Inferior parietal cortex (tissue), 1 donor: ENCODE results near the gene TMPRSS6.

Experiments used
- DNase-seq: peaks from one replicate; pipeline ENCODE4 v3.0.0-alpha.2; 2016; ENCODE audit errors: extremely low spot score

Gene TMPRSS6

GRCh38 chr22:37065961-37066360, 43.6 kb downstream of the TMPRSS6 start:
- DNase-seq = no peak

GRCh38 chr22:37065180-37065579, 44.3 kb downstream of the TMPRSS6 start:
- no peak for DNase-seq

- no peak for DNase-seq
Observed at GRCh38 chr22:37064553-37064952, 45.0 kb downstream of the TMPRSS6 start.

- DNase-seq = no peak
Observed at GRCh38 chr22:37063431-37064420, 45.8 kb downstream of the TMPRSS6 start.

GRCh38 chr22:37062702-37063381, 46.7 kb downstream of the TMPRSS6 start:
- DNase-seq = no peak

GRCh38 chr22:37062376-37062675, 47.2 kb downstream of the TMPRSS6 start:
- DNase-seq = no peak

- DNase-seq = no peak
Observed at GRCh38 chr22:37061611-37062375, 47.7 kb downstream of the TMPRSS6 start.

GRCh38 chr22:37060801-37061610, 48.5 kb downstream of the TMPRSS6 start:
- no peak for DNase-seq

- no peak for DNase-seq
Observed at GRCh38 chr22:37059876-37060449, 49.5 kb downstream of the TMPRSS6 start.

GRCh38 chr22:37058917-37059701, 50.4 kb downstream of the TMPRSS6 start:
- DNase-seq = no peak

GRCh38 chr22:37057796-37058510, 51.6 kb downstream of the TMPRSS6 start:
- DNase-seq = no peak

- no peak for DNase-seq
Observed at GRCh38 chr22:37057226-37057625, 52.3 kb downstream of the TMPRSS6 start.

- no peak for DNase-seq
Observed at GRCh38 chr22:37056246-37056645, 53.3 kb downstream of the TMPRSS6 start.

- no peak for DNase-seq
Observed at GRCh38 chr22:37054600-37055365, 54.7 kb downstream of the TMPRSS6 start.

GRCh38 chr22:37054056-37054395, 55.5 kb downstream of the TMPRSS6 start:
- DNase-seq = no peak

- DNase-seq = no peak
Observed at GRCh38 chr22:37053310-37054055, 56.0 kb downstream of the TMPRSS6 start.

- no peak for DNase-seq
Observed at GRCh38 chr22:37052386-37053309, 56.9 kb downstream of the TMPRSS6 start.
